B cell (primary cell): ENCODE results near the gene NKX3-2. TPM values are rescaled to one million over a fixed set of nuclear protein-coding genes. Genes with fewer than 3 reads are reported as not detected.

ENCODE experiments used
- ATAC-seq: fragments of 200-7000 bp; cut with Tn5 transposase; one replicate; pipeline ENCODE4 v1.10.0; 2021; ENCODE audit warnings: low read depth, mild to moderate bottlenecking, moderate number of reproducible peaks, moderate library complexity
- CTCF ChIA-PET: fragments of 350-600 bp; sonication (Branson Sonifier 250); formaldehyde crosslinking; loops from one replicate; lab custom pipeline; 2021; ENCODE audit warnings: antibody characterized with exemption, inconsistent platforms; lab: Charles Lee
- POLR2A ChIA-PET: fragments of 350-600 bp; sonication (Branson Sonifier 250); formaldehyde crosslinking; loops from one replicate; lab custom pipeline; 2021; ENCODE audit warnings: antibody characterized with exemption; lab: Charles Lee
- DNase-seq: peaks from one replicate; pipeline ENCODE4 v3.0.0; 2013
- H2AFZ ChIP-seq: 2 replicates; pipeline ENCODE4 v1.6.1; 2012; ENCODE audit warnings: mild to moderate bottlenecking, low read depth, low read length; ENCODE audit not compliant: insufficient read depth, poor library complexity, severe bottlenecking
- H3K27ac ChIP-seq, 2 donors: 1 replicate in 1 of 2; 2 replicates in 1 of 2; pipeline ENCODE4 v1.5.1; 2012 to 2013; ENCODE audit warnings: low read length in 2 of 2, mild to moderate bottlenecking in 2 of 2, moderate library complexity in 1 of 2
- H3K27me3 ChIP-seq, 4 experiments: fragments of 200-600 bp in 1 of 4; sonication (generic) in 1 of 4; replicated peaks in 1 of 4; 1 replicate in 2 of 4; 2 replicates in 2 of 4; pipeline versions ENCODE4 v1.6.1 to v1.7.0; 2013 to 2016; ENCODE audit warnings: low read length in 3 of 4, mild to moderate bottlenecking in 2 of 4, mixed read lengths in 1 of 4, moderate library complexity in 1 of 4; ENCODE audit not compliant: insufficient read depth in 4 of 4, control insufficient read depth in 3 of 4; ENCODE audit errors: control extremely low read depth in 1 of 4
- H3K36me3 ChIP-seq, 2 experiments: replicated peaks in 1 of 2; 1 replicate in 1 of 2; 2 replicates in 1 of 2; pipeline versions ENCODE4 v1.6.1 to v1.7.1; 2013; ENCODE audit warnings: low read length in 1 of 2; ENCODE audit not compliant: insufficient read depth in 2 of 2, control insufficient read depth in 1 of 2; ENCODE audit errors: control extremely low read depth in 1 of 2, extremely low read depth in 1 of 2
- H3K4me1 ChIP-seq, 2 donors: fragments of 200-600 bp in 1 of 2; sonication (generic) in 1 of 2; 1 replicate in 1 of 2; 2 replicates in 1 of 2; pipeline versions ENCODE4 v1.5.1 to v1.6.1; 2013 to 2017; ENCODE audit warnings: low read length in 2 of 2; ENCODE audit not compliant: control insufficient read depth in 2 of 2, insufficient read depth in 2 of 2
- H3K4me2 ChIP-seq: replicated peaks from 2 replicates; pipeline ENCODE3; 2012; ENCODE audit warnings: mild to moderate bottlenecking, low read depth, low read length; ENCODE audit not compliant: poor library complexity, severe bottlenecking
- H3K4me3 ChIP-seq, 5 experiments: fragments of 200-600 bp in 1 of 5; sonication (generic) in 1 of 5; 1 replicate in 3 of 5; 2 replicates in 2 of 5; pipeline versions ENCODE4 v1.5.1 to v1.7.0; 2011 to 2016; ENCODE audit warnings: low read length in 4 of 5, mild to moderate bottlenecking in 4 of 5, low read depth in 2 of 5, control low read depth in 1 of 5, moderate library complexity in 1 of 5; ENCODE audit not compliant: insufficient read depth in 1 of 5; ENCODE audit errors: control extremely low read depth in 1 of 5, extremely low read depth in 1 of 5
- H3K79me2 ChIP-seq: fragments of 200-600 bp; sonication (generic); one replicate; pipeline ENCODE4 v1.6.0; 2016; ENCODE audit warnings: low read length; ENCODE audit not compliant: control insufficient read depth, insufficient read depth
- H3K9ac ChIP-seq: fragments of 200-600 bp; sonication (generic); 2 replicates; pipeline ENCODE4 v1.6.1; 2017; ENCODE audit warnings: mild to moderate bottlenecking, low read length, moderate library complexity
- H3K9me3 ChIP-seq, 3 donors: one replicate each; pipeline versions ENCODE4 v1.6.1 to v1.7.1; 2013; ENCODE audit warnings: low read length in 2 of 3; ENCODE audit not compliant: control insufficient read depth in 2 of 3, insufficient read depth in 1 of 3; ENCODE audit errors: control extremely low read depth in 1 of 3
- H4K20me1 ChIP-seq: 2 replicates; pipeline ENCODE4 v1.6.0; 2012; ENCODE audit warnings: mild to moderate bottlenecking, low read length; ENCODE audit not compliant: insufficient read depth, control insufficient read depth, poor library complexity, severe bottlenecking
- H3K27ac Mint-ChIP-seq: one replicate; pipeline ENCODE4 v1.8.0; 2021; ENCODE audit warnings: mixed read lengths
- H3K27me3 Mint-ChIP-seq: one replicate; pipeline ENCODE4 v1.8.0; 2021; ENCODE audit warnings: mixed read lengths
- H3K4me1 Mint-ChIP-seq: one replicate; pipeline ENCODE4 v1.8.0; 2021; ENCODE audit warnings: mixed read lengths
- H3K4me3 Mint-ChIP-seq: one replicate; pipeline ENCODE4 v1.8.0; 2021; ENCODE audit warnings: mixed read lengths
- H3K9me3 Mint-ChIP-seq: one replicate; pipeline ENCODE4 v1.8.0; 2022; ENCODE audit warnings: mixed read lengths; ENCODE audit not compliant: insufficient read depth
- EZH2 ChIP-seq: IDR thresholded peaks from 2 replicates; pipeline ENCODE4 v1.6.1; 2012; ENCODE audit warnings: borderline replicate concordance, low read depth, mild to moderate bottlenecking, moderate library complexity, low read length; ENCODE audit not compliant: insufficient read depth, poor library complexity, severe bottlenecking
- WGBS: methylation state at CpG from one replicate; pipeline ENCODE4 v1.1.5; 2013; ENCODE audit warnings: missing lambda C conversion rate; ENCODE audit not compliant: insufficient coverage; 5-methylcytosine and 5-hydroxymethylcytosine counted together
- intact Hi-C: fragments of 100-400 bp; cut with micrococcal nuclease; formaldehyde crosslinking; loops from one replicate; pipeline ENCODE4 v1.10.0; 2022
- polyA plus RNA-seq: library from polyadenylated mRNA; depleted of rRNA; stranded (reverse); fragments of >200 nt; gene quantifications from 2 replicates; pipeline ENCODE4 v1.2.3, GENCODE V29; 2012
- total RNA-seq, 2 donors: library from RNA; stranded (reverse); fragments of 120-200 nt in 1 of 2; gene quantifications; 1 replicate in 1 of 2; 2 replicates in 1 of 2; pipeline versions ENCODE4 v1.2.3 to v1.2.4, GENCODE V29; 2013 to 2022
- TF ChIP-seq, protein P1 (sequence below): fragments of 200-600 bp; IDR thresholded peaks from one replicate; pipeline ENCODE4 v1.8.0; 2022; ENCODE audit warnings: antibody characterized with exemption, mild to moderate bottlenecking

NKX3-2 gene
- total and polyA plus RNA-seq, 2 donors (not counting 1 experiment from before 2014, with no cell fraction given) = not detected

GRCh38 chr4:13590766-13591165, 46.5 kb upstream of the NKX3-2 start:
- Histone ChIP-seq H2AFZ (no peak overlapping the region), H3K9ac (no peak overlapping the region), H4K20me1 (no peaks in the 10 kb centered on the region), H3K4me3 (no peak overlapping the region), H3K36me3 (peaks cover 10 to 85% of the 10 kb centered on the region in 2 experiments), H3K4me2 (no peak overlapping the region), H3K9me3 (no peaks in the 10 kb centered on the region), H3K4me1 (no peaks in the 10 kb centered on the region), H3K27ac (no peak overlapping the region), H3K79me2 (no peaks in the 10 kb centered on the region), H3K27me3 (no peaks in the 10 kb centered on the region)
- DNase-seq (no peak), ATAC-seq (no peak)
- H3K9me3 Mint-ChIP-seq = no peaks in the 10 kb centered on the region
- H3K4me1 Mint-ChIP-seq = no peaks in the 10 kb centered on the region
- WGBS = no CpG with 5 or more reads among the region's 2 CpGs
- no peaks in the 10 kb centered on the region for H3K27me3 Mint-ChIP-seq
- H3K4me3 Mint-ChIP-seq = no peak overlapping the region
- intact Hi-C loops = no loop called here
- POLR2A ChIA-PET = no interaction called here
- TF ChIP-seq, protein P1, sequence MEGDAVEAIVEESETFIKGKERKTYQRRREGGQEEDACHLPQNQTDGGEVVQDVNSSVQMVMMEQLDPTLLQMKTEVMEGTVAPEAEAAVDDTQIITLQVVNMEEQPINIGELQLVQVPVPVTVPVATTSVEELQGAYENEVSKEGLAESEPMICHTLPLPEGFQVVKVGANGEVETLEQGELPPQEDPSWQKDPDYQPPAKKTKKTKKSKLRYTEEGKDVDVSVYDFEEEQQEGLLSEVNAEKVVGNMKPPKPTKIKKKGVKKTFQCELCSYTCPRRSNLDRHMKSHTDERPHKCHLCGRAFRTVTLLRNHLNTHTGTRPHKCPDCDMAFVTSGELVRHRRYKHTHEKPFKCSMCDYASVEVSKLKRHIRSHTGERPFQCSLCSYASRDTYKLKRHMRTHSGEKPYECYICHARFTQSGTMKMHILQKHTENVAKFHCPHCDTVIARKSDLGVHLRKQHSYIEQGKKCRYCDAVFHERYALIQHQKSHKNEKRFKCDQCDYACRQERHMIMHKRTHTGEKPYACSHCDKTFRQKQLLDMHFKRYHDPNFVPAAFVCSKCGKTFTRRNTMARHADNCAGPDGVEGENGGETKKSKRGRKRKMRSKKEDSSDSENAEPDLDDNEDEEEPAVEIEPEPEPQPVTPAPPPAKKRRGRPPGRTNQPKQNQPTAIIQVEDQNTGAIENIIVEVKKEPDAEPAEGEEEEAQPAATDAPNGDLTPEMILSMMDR = no peak
- no peak for TF ChIP-seq EZH2
- no peak overlapping the region for H3K27ac Mint-ChIP-seq
- CTCF ChIA-PET = interaction anchor here (0.8 to 1.6 kb wide), 2 partner anchors 16 to 37 kb away, joined by 3 read pairs; partner anchors contain the start of gene BOD1L1

- no peak overlapping the region for H3K27ac Mint-ChIP-seq
- Histone ChIP-seq H3K79me2 (no peaks in the 10 kb centered on the region), H3K4me1 (no peaks in the 10 kb centered on the region), H2AFZ (no peak overlapping the region), H3K4me2 (no peak overlapping the region), H3K36me3 (peaks cover 13 to 84% of the 10 kb centered on the region in 2 experiments), H3K27ac (no peak overlapping the region), H3K9ac (no peak overlapping the region), H3K9me3 (no peaks in the 10 kb centered on the region), H3K4me3 (no peak overlapping the region), H3K27me3 (no peaks in the 10 kb centered on the region), H4K20me1 (no peaks in the 10 kb centered on the region)
- ATAC-seq (no peak), DNase-seq (no peak)
- ChIA-PET CTCF (no interaction called here), POLR2A (no interaction called here)
- no peak for TF ChIP-seq EZH2
- TF ChIP-seq, protein P1 = no peak
- no peaks in the 10 kb centered on the region for H3K27me3 Mint-ChIP-seq
- no peaks in the 10 kb centered on the region for H3K4me1 Mint-ChIP-seq
- no peaks in the 10 kb centered on the region for H3K9me3 Mint-ChIP-seq
- intact Hi-C loops = no loop called here
- no peak overlapping the region for H3K4me3 Mint-ChIP-seq
Measured at GRCh38 chr4:13588954-13589353, 44.6 kb upstream of the NKX3-2 start.
